ENCODE measurements around the gene MRPL24. TPM values are rescaled to one million over a fixed set of nuclear protein-coding genes. Genes with fewer than 3 reads are reported as not detected.

The MRPL24 gene
- total and polyA plus RNA-seq, 9 of the 15 experiments (the other 6 are each of a cell fraction or from before 2014, with no cell fraction given), result 74.3 to 267 (median 113) TPM

- no peak for TF ChIP-seq DEAF1 (CRISPR knock-in tag; IDR thresholded peaks at IDR 0.05)
- TF ChIP-seq RNF219 (CRISPR knock-in tag; IDR thresholded peaks at IDR 0.05), result no peak
- no peak for TF ChIP-seq TEAD2 (tag; IDR thresholded peaks at IDR 0.05)
- TF ChIP-seq ZNF57 (CRISPR knock-in tag; IDR thresholded peaks at IDR 0.05), result no peak
- TF ChIP-seq CHAMP1 (IDR thresholded peaks at IDR 0.05), result no peak
- TF ChIP-seq ZFP91 (CRISPR knock-in tag; IDR thresholded peaks at IDR 0.05), result no peak
- TF ChIP-seq HMG20B (CRISPR knock-in tag; IDR thresholded peaks at IDR 0.05), result no peak
- TF ChIP-seq ARID3B (CRISPR knock-in tag; IDR thresholded peaks at IDR 0.05; ENCODE audit: borderline replicate concordance), result no peak
- no peak for TF ChIP-seq SMARCC2 (IDR thresholded peaks at IDR 0.05; ENCODE audit: low read depth)
- no peak for TF ChIP-seq ZNF324 (CRISPR knock-in tag; IDR thresholded peaks at IDR 0.05)
- TF ChIP-seq ZNF445 (CRISPR knock-in tag; IDR thresholded peaks at IDR 0.05; ENCODE audit: low read depth), result no peak
- peak; percentile 90 for TF ChIP-seq DMBX1 (CRISPR knock-in tag; IDR thresholded peaks at IDR 0.05; ENCODE audit: borderline replicate concordance)
- no peak for TF ChIP-seq OTX1 (CRISPR knock-in tag; IDR thresholded peaks at IDR 0.05)
- TF ChIP-seq FOXP4 (CRISPR knock-in tag; IDR thresholded peaks at IDR 0.05; ENCODE audit: borderline replicate concordance), result peak; percentile 59; the same call in 1 of the 2 replicates
Observed at GRCh38 chr1:156693848-156694689, 46.8 kb downstream of the MRPL24 start (continued).
